HG03565 (cell line): ENCODE data around the gene DYNAP.

Experiments
- ATAC-seq: cut with Tn5 transposase; IDR thresholded peaks from one replicate; pipeline ENCODE4 v1.9.1; 2021; ENCODE audit warnings: mild to moderate bottlenecking, moderate library complexity; ENCODE audit not compliant: unreplicated experiment

DYNAP gene

GRCh38 chr18:54590945-54591344 lies at the start of gene DYNAP:
Gene DYNAP (plus strand): TSS chr18:54591245. CDS start chr18:54591283, 38 bp downstream.
- ATAC-seq = no peak

DNA sequence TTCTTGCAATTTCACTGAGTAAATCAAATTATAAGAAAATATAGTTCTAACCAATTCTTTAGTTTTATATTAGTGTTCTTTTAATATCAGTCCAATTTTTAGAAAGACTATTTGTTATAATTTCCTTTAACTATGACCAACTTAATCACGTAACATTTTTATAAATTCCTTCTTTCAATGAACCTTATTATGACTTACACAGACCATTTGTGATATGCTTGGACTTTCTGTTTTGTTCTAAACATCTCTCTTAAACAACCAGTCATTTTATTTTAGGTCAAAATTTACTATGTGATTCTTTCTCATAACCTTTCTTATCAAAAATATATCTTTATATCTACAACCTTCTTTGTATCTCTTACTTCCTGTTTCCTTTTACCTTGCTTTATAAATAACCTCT lies 39.5 kb upstream of the DYNAP start:
- no peak for ATAC-seq

DNA sequence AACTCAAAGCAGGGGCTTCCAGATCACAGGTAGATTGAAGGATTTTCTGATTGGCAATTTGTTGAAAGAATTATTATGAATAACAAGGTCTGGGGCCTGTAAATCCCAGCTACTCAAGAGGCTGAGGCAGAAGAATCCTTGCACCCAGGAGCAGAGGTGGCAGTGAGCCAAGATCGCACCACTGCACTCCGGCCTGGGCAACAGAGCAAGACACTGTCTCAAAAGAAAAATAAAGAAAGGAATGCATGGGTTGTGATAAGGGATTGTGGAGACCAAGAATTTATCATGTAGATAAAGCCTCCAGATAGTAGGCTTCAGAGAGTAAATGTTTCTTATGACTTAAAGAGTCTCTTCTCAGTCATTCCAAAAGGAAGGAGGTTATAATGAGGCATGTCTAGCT lies 35.8 kb upstream of the DYNAP start:
- ATAC-seq = no peak

- no peak for ATAC-seq
Observed at GRCh38 chr18:54555996-54556395, 35.0 kb upstream of the DYNAP start.

DNA sequence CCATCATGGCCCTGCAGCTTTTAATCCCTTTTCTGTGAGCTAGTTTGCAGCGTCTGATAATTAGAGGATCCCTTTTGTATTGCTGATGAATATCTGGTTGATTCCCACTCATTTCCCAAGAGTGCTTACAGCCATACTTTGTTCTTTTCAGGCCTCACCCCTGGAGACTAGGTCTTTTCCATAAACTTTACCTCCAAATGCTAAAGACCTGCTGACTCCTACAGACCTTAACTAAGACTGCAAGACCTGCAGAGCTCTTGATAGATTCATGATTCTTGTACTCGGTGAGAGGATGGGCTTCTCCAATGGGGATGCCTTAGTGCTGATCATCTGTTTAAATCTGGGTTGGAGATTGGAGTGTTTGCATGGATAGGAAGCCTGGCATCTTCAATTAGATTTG lies 33.1 kb upstream of the DYNAP start:
- no peak for ATAC-seq

- ATAC-seq = peak; percentile 70
Observed at GRCh38 chr18:54558609-54559585, 32.1 kb upstream of the DYNAP start.

GRCh38 chr18:54561706-54562267 lies 29.3 kb upstream of the DYNAP start:
- ATAC-seq = no peak

- no peak for ATAC-seq
Observed at GRCh38 chr18:54580202-54580729, 10.8 kb upstream of the DYNAP start.

GRCh38 chr18:54584065-54584464 lies 7.0 kb upstream of the DYNAP start:
- ATAC-seq = no peak

- ATAC-seq = no peak
Observed at GRCh38 chr18:54585743-54586142, 5.3 kb upstream of the DYNAP start.

- no peak for ATAC-seq
Observed at GRCh38 chr18:54604211-54604610, 13.2 kb downstream of the DYNAP start.

DNA sequence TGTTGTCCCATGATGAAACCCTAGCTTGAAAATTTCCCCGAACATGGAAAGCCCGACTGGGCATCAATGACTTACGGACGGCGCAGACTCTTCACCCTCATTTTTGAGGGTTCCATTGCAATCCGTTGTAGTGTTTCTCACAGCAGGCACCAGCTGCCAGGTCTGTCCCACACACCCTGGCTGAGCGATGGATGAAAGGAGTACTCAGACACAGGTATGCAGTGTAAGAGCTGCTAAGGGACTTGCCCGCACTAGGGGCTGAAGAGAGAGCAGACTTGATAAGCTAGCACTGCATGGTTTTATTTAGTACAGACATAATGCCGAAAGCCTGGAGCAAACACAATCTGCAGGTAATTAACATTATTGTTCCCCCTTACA lies 15.8 kb downstream of the DYNAP start:
- no peak for ATAC-seq

GRCh38 chr18:54607213-54608027 lies 16.4 kb downstream of the DYNAP start:
- ATAC-seq = no peak

DNA sequence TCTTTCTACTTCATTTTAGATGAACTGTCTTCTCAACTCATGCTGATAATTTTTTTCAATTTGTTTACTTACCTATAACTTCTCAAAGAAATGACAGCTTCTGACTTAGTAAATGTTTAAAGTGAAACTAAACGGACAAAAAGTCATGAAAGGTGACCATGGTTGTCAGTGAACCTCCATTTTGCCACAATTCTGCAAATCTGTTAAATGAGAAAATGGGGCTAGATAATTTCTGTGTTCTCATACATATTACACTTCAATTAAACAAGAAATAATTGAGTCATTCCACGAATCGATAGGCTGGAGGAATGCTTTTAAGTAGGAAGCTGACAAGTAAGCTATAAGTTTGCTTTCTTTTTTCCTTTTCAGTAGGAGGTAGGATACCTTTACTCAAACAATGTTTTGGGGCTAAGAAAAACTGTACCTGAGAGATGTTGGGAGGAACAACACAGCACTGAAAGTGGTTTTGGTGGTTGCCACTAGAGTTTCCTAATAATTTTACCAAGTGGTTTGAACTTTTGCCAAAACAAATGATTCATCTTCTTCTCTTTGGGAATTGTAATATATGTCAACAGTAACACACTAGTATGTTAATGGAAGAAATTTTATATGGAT lies 17.1 kb downstream of the DYNAP start:
- ATAC-seq = no peak

GRCh38 chr18:54611816-54612215 lies 20.8 kb downstream of the DYNAP start:
- no peak for ATAC-seq

GRCh38 chr18:54612237-54612636 lies 21.2 kb downstream of the DYNAP start:
- ATAC-seq = no peak

DNA sequence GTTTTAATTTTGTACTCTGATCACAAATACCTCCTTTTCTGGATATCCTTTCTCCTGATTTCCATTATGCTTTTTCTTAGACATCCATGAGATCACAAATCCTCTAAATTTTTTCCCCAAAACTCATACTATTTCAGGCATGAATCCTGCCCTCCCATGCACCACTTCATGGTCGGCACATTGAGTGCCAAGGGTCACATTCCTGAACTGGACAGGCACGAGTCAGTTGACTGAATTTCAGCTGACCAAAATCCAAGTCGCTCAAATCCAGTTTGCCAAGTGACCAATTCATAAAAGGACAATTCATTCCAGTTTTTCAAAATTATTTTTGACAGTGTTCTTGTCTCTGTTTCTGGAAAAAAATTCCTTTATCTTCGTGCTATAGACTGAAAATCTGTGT lies 22.1 kb downstream of the DYNAP start:
- ATAC-seq = no peak

GRCh38 chr18:54616220-54616848 lies 25.3 kb downstream of the DYNAP start:
- peak; percentile 87 for ATAC-seq

DNA sequence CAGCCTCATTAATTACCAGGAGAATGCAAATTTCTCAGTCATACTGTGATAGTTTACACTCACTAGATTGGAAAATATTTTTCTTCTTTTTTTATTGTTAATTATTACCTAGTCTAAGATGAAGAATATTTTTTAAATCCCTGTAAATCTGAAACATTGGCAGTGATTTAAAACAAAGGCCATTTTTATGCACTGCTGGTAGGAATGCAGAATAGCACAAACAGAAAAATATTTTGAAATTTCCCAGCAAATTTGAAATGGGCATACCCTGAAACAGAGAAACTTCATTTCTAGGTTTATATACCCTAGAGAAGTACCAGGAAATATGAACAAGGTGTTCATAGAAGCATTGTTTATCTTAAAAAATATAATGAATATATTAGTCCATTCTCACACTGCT lies 31.0 kb downstream of the DYNAP start:
- ATAC-seq = no peak

DNA sequence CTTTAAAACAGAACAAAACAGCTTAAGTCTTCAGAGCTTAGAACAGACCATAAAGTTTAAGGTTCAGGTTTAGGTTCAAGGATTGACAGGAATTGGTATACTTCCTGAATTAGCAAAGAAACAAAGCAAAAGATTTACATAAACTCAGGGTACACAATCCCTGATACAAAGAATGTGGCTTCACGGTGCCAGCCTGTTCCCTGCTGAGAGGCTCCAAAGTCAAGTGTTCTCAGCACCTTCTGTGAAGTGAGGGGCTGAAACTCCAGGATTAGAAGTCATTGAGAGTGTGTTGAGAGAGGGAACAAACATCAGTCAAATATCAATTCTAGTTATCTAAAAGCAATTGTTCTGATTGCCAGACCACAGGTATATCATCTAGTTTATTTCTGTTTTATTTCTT lies 35.7 kb downstream of the DYNAP start:
- no peak for ATAC-seq
